Activated T-cell treated with anti-CD3 and anti-CD28 coated beads for 48 hours (primary cell): Measurements from ENCODE around the gene SLA2.
A peak's percentile ranks its signal among the peaks of the same experiment; 100 is the strongest.

Experiments
- DNase-seq: peaks from one replicate; pipeline ENCODE4 v3.0.0-alpha.2; 2020; ENCODE audit warnings: low read depth

SLA2 gene

GRCh38 chr20:36607586-36608387 lies 38.2 kb downstream of the SLA2 start:
- DNase-seq = no peak

- no peak for DNase-seq
Measured at GRCh38 chr20:36606158-36607066, 39.6 kb downstream of the SLA2 start.

GRCh38 chr20:36605399-36606157 lies 40.4 kb downstream of the SLA2 start, which contains the start of gene RAB5IF:
RAB5IF (plus strand) TSS chr20:36605779; CDS start chr20:36605952, 173 bp downstream.
- peak; percentile 99 for DNase-seq

GRCh38 chr20:36604952-36605398 lies 41.0 kb downstream of the SLA2 start:
- DNase-seq = peak; percentile 40

GRCh38 chr20:36601540-36601939 lies 44.5 kb downstream of the SLA2 start:
- DNase-seq = no peak

- DNase-seq = no peak
Measured at GRCh38 chr20:36599912-36600345, 46.1 kb downstream of the SLA2 start.

GRCh38 chr20:36593347-36593929 lies 52.6 kb downstream of the SLA2 start:
- no peak for DNase-seq

GRCh38 chr20:36591854-36592641 lies 53.9 kb downstream of the SLA2 start:
- peak; percentile 31 for DNase-seq

GRCh38 chr20:36591281-36591680 lies 54.7 kb downstream of the SLA2 start:
- DNase-seq = no peak

GRCh38 chr20:36587388-36588070 lies 58.5 kb downstream of the SLA2 start:
- no peak for DNase-seq

GRCh38 chr20:36585410-36586125 lies 60.4 kb downstream of the SLA2 start:
- DNase-seq = no peak

GRCh38 chr20:36584018-36584481 lies 61.9 kb downstream of the SLA2 start:
- no peak for DNase-seq

- DNase-seq = no peak
Measured at GRCh38 chr20:36582821-36583220, 63.2 kb downstream of the SLA2 start.

- DNase-seq = no peak
Measured at GRCh38 chr20:36582322-36582721, 63.7 kb downstream of the SLA2 start.

- DNase-seq = no peak
Measured at GRCh38 chr20:36579996-36580545, 65.9 kb downstream of the SLA2 start.

- no peak for DNase-seq
Measured at GRCh38 chr20:36578356-36579041, 67.5 kb downstream of the SLA2 start.

- DNase-seq = no peak
Measured at GRCh38 chr20:36576081-36576445, 69.9 kb downstream of the SLA2 start.

GRCh38 chr20:36574366-36575135 lies 71.4 kb downstream of the SLA2 start:
- peak; percentile 42 for DNase-seq
